Kidney epithelial cell (primary cell): ENCODE measurements around the gene PARP2. TPM values are rescaled to one million over a fixed set of nuclear protein-coding genes. Genes with fewer than 3 reads are reported as not detected.

Source experiments
- DNase-seq: peaks from one replicate; pipeline ENCODE4 v3.0.0-alpha.2; 2010; ENCODE audit warnings: low read depth
- H3K27me3 ChIP-seq: 2 replicates; pipeline ENCODE4 v1.6.0; 2011; ENCODE audit warnings: low read length; ENCODE audit not compliant: control insufficient read depth, insufficient read depth
- H3K36me3 ChIP-seq: 2 replicates; pipeline ENCODE4 v1.5.1; 2011; ENCODE audit warnings: low read length; ENCODE audit not compliant: control insufficient read depth, insufficient read depth
- H3K4me3 ChIP-seq: 2 replicates; pipeline ENCODE4 v1.5.1; 2011; ENCODE audit warnings: low read depth, mild to moderate bottlenecking, control low read depth, low read length
- total RNA-seq: library from RNA; depleted of rRNA; stranded (reverse); fragments of >200 nt; gene quantifications from 2 replicates; pipeline ENCODE4 v1.2.3, GENCODE V29; 2015
- TF ChIP-seq, protein P1 (sequence below): IDR thresholded peaks from 2 replicates; pipeline ENCODE4 v1.5.1; 2011; ENCODE audit warnings: mild to moderate bottlenecking, moderate library complexity, low read length, control low read depth, inconsistent platforms; ENCODE audit not compliant: insufficient read depth, poor library complexity, severe bottlenecking

Gene PARP2
- total RNA-seq, 1 donor from 2014 or later = 22.2 TPM

DNA sequence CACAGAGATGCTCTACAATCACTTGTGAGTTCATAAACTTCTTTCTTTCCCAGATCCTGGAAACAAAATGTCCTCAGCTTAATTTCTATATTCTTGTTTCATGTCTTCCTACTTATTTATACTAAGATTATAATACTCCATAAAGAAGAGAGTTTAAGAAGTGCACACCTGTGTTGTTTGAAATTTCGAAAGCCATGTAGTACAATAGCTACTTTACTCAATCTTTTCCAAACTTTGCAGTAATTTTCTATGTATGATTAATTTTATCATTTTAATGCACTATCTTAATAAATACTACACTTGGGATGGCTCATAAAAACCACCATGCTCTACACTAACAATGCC lies 37.4 kb upstream of the PARP2 start:
- peak overlapping the region; percentile 94 for H3K4me3 ChIP-seq
- TF ChIP-seq, protein P1, sequence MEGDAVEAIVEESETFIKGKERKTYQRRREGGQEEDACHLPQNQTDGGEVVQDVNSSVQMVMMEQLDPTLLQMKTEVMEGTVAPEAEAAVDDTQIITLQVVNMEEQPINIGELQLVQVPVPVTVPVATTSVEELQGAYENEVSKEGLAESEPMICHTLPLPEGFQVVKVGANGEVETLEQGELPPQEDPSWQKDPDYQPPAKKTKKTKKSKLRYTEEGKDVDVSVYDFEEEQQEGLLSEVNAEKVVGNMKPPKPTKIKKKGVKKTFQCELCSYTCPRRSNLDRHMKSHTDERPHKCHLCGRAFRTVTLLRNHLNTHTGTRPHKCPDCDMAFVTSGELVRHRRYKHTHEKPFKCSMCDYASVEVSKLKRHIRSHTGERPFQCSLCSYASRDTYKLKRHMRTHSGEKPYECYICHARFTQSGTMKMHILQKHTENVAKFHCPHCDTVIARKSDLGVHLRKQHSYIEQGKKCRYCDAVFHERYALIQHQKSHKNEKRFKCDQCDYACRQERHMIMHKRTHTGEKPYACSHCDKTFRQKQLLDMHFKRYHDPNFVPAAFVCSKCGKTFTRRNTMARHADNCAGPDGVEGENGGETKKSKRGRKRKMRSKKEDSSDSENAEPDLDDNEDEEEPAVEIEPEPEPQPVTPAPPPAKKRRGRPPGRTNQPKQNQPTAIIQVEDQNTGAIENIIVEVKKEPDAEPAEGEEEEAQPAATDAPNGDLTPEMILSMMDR = no peak
- H3K27me3 ChIP-seq = no peaks in the 10 kb centered on the region
- H3K36me3 ChIP-seq = peaks cover 2% of the 10 kb centered on the region
- no peak for DNase-seq

GRCh38 chr14:20314026-20314425 lies 29.4 kb upstream of the PARP2 start:
- DNase-seq = no peak
- Histone ChIP-seq H3K4me3 (no peak overlapping the region), H3K36me3 (peaks cover 1% of the 10 kb centered on the region), H3K27me3 (no peaks in the 10 kb centered on the region)
- TF ChIP-seq, protein P1 = no peak

- no peak for DNase-seq
- Histone ChIP-seq H3K36me3 (peaks cover 1% of the 10 kb centered on the region), H3K27me3 (no peaks in the 10 kb centered on the region), H3K4me3 (no peak overlapping the region)
- TF ChIP-seq, protein P1 = no peak
Measured at GRCh38 chr14:20317720-20318119, 25.7 kb upstream of the PARP2 start.

DNA sequence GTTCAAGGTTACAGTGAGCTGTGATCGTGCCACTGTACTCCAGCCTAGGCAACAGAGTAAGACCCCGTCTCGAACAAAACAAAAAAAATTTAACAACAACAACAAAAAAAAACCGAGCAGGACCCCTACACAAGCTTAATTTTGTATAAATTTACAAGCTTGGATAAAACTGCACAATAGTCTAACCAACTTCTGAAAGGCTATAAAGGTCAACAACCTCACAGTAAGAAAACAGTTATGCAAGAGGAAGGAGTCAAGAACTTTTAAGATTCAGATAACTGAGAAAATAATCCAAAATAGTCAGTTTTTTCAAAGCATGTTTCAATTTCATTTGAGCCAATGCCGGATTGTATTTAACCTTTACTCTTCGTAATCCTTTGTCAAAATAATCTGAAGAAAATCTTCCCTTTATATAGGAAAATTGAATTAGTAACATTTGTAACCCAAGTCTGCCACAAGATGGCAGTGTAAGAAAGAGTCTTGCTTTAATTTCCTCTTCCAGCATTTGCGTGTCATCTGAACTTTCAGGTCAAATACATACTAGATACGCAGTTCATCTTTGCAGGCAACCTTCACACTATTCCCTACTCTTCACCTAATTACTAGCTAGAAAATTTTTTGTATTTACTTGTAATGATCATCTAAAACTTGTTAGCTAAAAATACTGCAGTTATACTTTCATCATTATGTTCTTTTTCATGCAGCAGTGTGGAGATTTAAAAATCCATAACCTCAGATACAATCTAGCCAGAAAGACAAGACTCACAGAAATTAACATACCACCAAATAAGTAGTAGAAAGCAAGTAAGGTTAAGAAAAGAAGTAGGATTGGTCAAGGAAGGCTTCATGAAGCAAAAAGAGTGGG lies 16.2 kb upstream of the PARP2 start:
- no peak overlapping the region for H3K4me3 ChIP-seq
- H3K36me3 ChIP-seq = no peaks in the 10 kb centered on the region

GRCh38 chr14:20328705-20329104 lies 14.7 kb upstream of the PARP2 start:
- TF ChIP-seq, protein P1 = no peak
- H3K4me3 ChIP-seq = no peak overlapping the region
- H3K36me3 ChIP-seq = no peaks in the 10 kb centered on the region
- no peaks in the 10 kb centered on the region for H3K27me3 ChIP-seq
- no peak for DNase-seq

More for the DNA sequence above, 16.2 kb upstream of the PARP2 start:
- no peak for DNase-seq
- TF ChIP-seq, protein P1 = peak; percentile 57
- H3K27me3 ChIP-seq = no peaks in the 10 kb centered on the region

- Histone ChIP-seq H3K4me3 (no peak overlapping the region), H3K27me3 (no peaks in the 10 kb centered on the region), H3K36me3 (no peaks in the 10 kb centered on the region)
- no peak for DNase-seq
- TF ChIP-seq, protein P1 = no peak
Measured at GRCh38 chr14:20329355-20329754, 14.1 kb upstream of the PARP2 start.
